NCI-H1930 (cell line): ENCODE measurements around the gene UHRF1.
A peak's percentile ranks its signal among the peaks of the same experiment; 100 is the strongest.
"Not testable (repeated sequence)": the region's sequence is repeated elsewhere in the genome, so short reads cannot be mapped to it uniquely, and the experiment has no call there.

Source experiments
- DNase-seq, 2 experiments: peaks; one replicate each; lab custom pipeline; 2025; lab: John Stamatoyannopoulos, UW

The UHRF1 gene

GRCh38 chr19:4909156-4909896 is at the start of gene UHRF1:
Gene UHRF1, plus strand, starts transcription at chr19:4909501. Its CDS starts 1,385 bp downstream, at chr19:4910886.
- DNase-seq = peak; percentile 30 to 43

GRCh38 chr19:4859697-4860096 is 49.6 kb upstream of the UHRF1 start:
- no peak for DNase-seq

- DNase-seq = no peak
These were observed 48.2 kb upstream of the UHRF1 start for GRCh38 chr19:4861147-4861546.

- DNase-seq = no peak
These were observed 42.5 kb upstream of the UHRF1 start for GRCh38 chr19:4866595-4867424.

- peak; percentile 12 to 34 for DNase-seq
These were observed 41.6 kb upstream of the UHRF1 start, which contains the start of gene PLIN3 for GRCh38 chr19:4867534-4868285. Gene PLIN3, minus strand, starts transcription at chr19:4867667. Its CDS starts 6,273 bp downstream, at chr19:4861394.

GRCh38 chr19:4868286-4868834 is 40.9 kb upstream of the UHRF1 start:
- no peak for DNase-seq

- DNase-seq = no peak
These were observed 39.1 kb upstream of the UHRF1 start for GRCh38 chr19:4870025-4870700.

- no peak for DNase-seq
These were observed 37.6 kb upstream of the UHRF1 start for GRCh38 chr19:4871711-4872110.

- DNase-seq = no peak
These were observed 35.4 kb upstream of the UHRF1 start for GRCh38 chr19:4873930-4874329.

GRCh38 chr19:4877753-4878490 is 31.4 kb upstream of the UHRF1 start:
- no peak for DNase-seq

- DNase-seq = no peak
These were observed 30.8 kb upstream of the UHRF1 start for GRCh38 chr19:4878491-4878968.

GRCh38 chr19:4879041-4879440 is 30.3 kb upstream of the UHRF1 start:
- no peak for DNase-seq

GRCh38 chr19:4882874-4883273 is 26.4 kb upstream of the UHRF1 start:
- DNase-seq = not testable (repeated sequence)

GRCh38 chr19:4884993-4885392 is 24.3 kb upstream of the UHRF1 start:
- DNase-seq = not testable (repeated sequence)

- not testable (repeated sequence) for DNase-seq
These were observed 21.5 kb upstream of the UHRF1 start for GRCh38 chr19:4887803-4888202.

- no peak for DNase-seq
These were observed 20.1 kb upstream of the UHRF1 start for GRCh38 chr19:4889034-4889815.

- no peak for DNase-seq
These were observed 18.2 kb upstream of the UHRF1 start for GRCh38 chr19:4891066-4891465.

GRCh38 chr19:4892962-4893361 is 16.3 kb upstream of the UHRF1 start:
- DNase-seq = not testable (repeated sequence)

- no peak for DNase-seq
These were observed 12.9 kb upstream of the UHRF1 start for GRCh38 chr19:4896372-4896771.

- DNase-seq = no peak
These were observed 12.2 kb upstream of the UHRF1 start for GRCh38 chr19:4897146-4897545.
